SK-N-SH (cell line): ENCODE measurements around the gene ATP1A2. TPM values are rescaled to one million over a fixed set of nuclear protein-coding genes. Genes with fewer than 3 reads are reported as not detected.

ENCODE experiments used
- CTCF ChIA-PET: fragments of 300-600, 350-600 bp; formaldehyde crosslinking; extraction: SDS; loops from one replicate; lab custom pipeline; 2021; lab: Yijun Ruan, JAX
- POLR2A ChIA-PET: fragments of 350-600 bp; sonication (Branson Sonifier 250); formaldehyde crosslinking; extraction: SDS; loops from one replicate; lab custom pipeline; 2020; ENCODE audit warnings: antibody characterized with exemption, inconsistent platforms; lab: Yijun Ruan, JAX
- DNase-seq: peaks from one replicate; pipeline ENCODE4 v3.0.0; 2012
- H2AFZ ChIP-seq: fragments of 200-600 bp; sonication (generic); 2 replicates; pipeline ENCODE4 v1.8.1; 2016; ENCODE audit warnings: antibody characterized with exemption, mild to moderate bottlenecking, low read depth
- H3F3A ChIP-seq: fragments of 200-600 bp; sonication (generic); replicated peaks from 2 replicates; pipeline ENCODE3; 2016; ENCODE audit warnings: antibody characterized with exemption, mild to moderate bottlenecking; ENCODE audit not compliant: insufficient read depth
- H3K27ac ChIP-seq, 2 experiments: fragments of 200-500 bp in 1 of 2; fragments of 200-600 bp in 1 of 2; sonication (Bioruptor generic) in 1 of 2; sonication (generic), shearing (Covaris generic) in 1 of 2; 2 replicates each; pipeline versions ENCODE4 v1.5.1 to v1.6.1; 2014 to 2016; ENCODE audit warnings: low read depth in 2 of 2, inconsistent platforms in 1 of 2, low read length in 1 of 2, mild to moderate bottlenecking in 1 of 2, mixed read lengths in 1 of 2
- H3K27me3 ChIP-seq: fragments of 200-600 bp; sonication (generic), shearing (Covaris generic); 2 replicates; pipeline ENCODE4 v1.6.1; 2016; ENCODE audit warnings: mixed run types; ENCODE audit not compliant: insufficient read depth
- H3K36me3 ChIP-seq, 2 experiments: fragments of 200-500 bp in 1 of 2; fragments of 200-600 bp in 1 of 2; sonication (Bioruptor generic) in 1 of 2; sonication (generic) in 1 of 2; replicated peaks in 1 of 2; 2 replicates each; pipeline versions ENCODE3 to v1.5.1; 2014 to 2016; ENCODE audit warnings: low read length in 1 of 2, mild to moderate bottlenecking in 1 of 2; ENCODE audit not compliant: insufficient read depth in 2 of 2, control insufficient read depth in 1 of 2
- H3K4me1 ChIP-seq, 2 experiments: fragments of 200-500 bp in 1 of 2; fragments of 200-600 bp in 1 of 2; sonication (Bioruptor generic) in 1 of 2; sonication (generic), shearing (Covaris generic) in 1 of 2; 2 replicates each; pipeline versions ENCODE4 v1.5.1 to v1.6.1; 2014 to 2016; ENCODE audit warnings: low read depth in 1 of 2, low read length in 1 of 2, mixed run types in 1 of 2; ENCODE audit not compliant: insufficient read depth in 2 of 2, control insufficient read depth in 1 of 2
- H3K4me2 ChIP-seq: fragments of 200-600 bp; sonication (generic), shearing (Covaris generic); 2 replicates; pipeline ENCODE4 v1.6.1; 2017; ENCODE audit warnings: mixed run types
- H3K4me3 ChIP-seq, 2 experiments: fragments of 200-500 bp in 1 of 2; fragments of 200-600 bp in 1 of 2; sonication (Bioruptor generic) in 1 of 2; sonication (generic), shearing (Covaris generic) in 1 of 2; 2 replicates each; pipeline versions ENCODE4 v1.5.1 to v1.8.1; 2014 to 2016; ENCODE audit warnings: low read depth in 2 of 2, inconsistent platforms in 1 of 2, low read length in 1 of 2, mild to moderate bottlenecking in 1 of 2, mixed read lengths in 1 of 2, moderate library complexity in 1 of 2
- H3K79me2 ChIP-seq: fragments of 200-600 bp; sonication (generic); 2 replicates; pipeline ENCODE4 v1.8.1; 2017; ENCODE audit warnings: mild to moderate bottlenecking; ENCODE audit not compliant: insufficient read depth
- H3K9ac ChIP-seq: fragments of 200-600 bp; sonication (generic); 2 replicates; pipeline ENCODE4 v1.6.1; 2017; ENCODE audit warnings: mixed run types
- H3K9me2 ChIP-seq: fragments of 200-600 bp; sonication (generic); 2 replicates; pipeline ENCODE4 v1.6.1; 2017; ENCODE audit warnings: mixed run types
- H3K9me3 ChIP-seq: fragments of 200-600 bp; sonication (generic); 2 replicates; pipeline ENCODE4 v1.6.1; 2017; ENCODE audit warnings: mixed run types, mild to moderate bottlenecking, moderate library complexity
- H4K20me1 ChIP-seq: fragments of 200-600 bp; sonication (generic); 2 replicates; pipeline ENCODE4 v1.6.1; 2017; ENCODE audit warnings: mild to moderate bottlenecking, mixed run types; ENCODE audit not compliant: insufficient read depth
- CHD2 ChIP-seq: fragments of 150-350 bp; IDR thresholded peaks from 2 replicates; pipeline ENCODE4 v1.6.1; 2018; ENCODE audit warnings: low read length; ENCODE audit not compliant: partially characterized antibody
- ELF1 ChIP-seq: IDR thresholded peaks from 2 replicates; pipeline ENCODE4 v1.4.0; 2012
- GABPA ChIP-seq: IDR thresholded peaks from 2 replicates; pipeline ENCODE4 v1.4.0; 2012; ENCODE audit warnings: low read depth, mild to moderate bottlenecking
- MXI1 ChIP-seq: IDR thresholded peaks from 2 replicates; pipeline ENCODE4 v1.6.1; 2012; ENCODE audit warnings: mild to moderate bottlenecking, low read depth, low read length, improper control_type of control experiment
- NFIC ChIP-seq: IDR thresholded peaks from 2 replicates; pipeline ENCODE4 v1.4.0; 2012; ENCODE audit warnings: borderline replicate concordance
- NRF1 ChIP-seq: IDR thresholded peaks from 2 replicates; pipeline ENCODE4 v1.6.1; 2012; ENCODE audit warnings: low read depth, mild to moderate bottlenecking, low read length
- RAD21 ChIP-seq: IDR thresholded peaks from 2 replicates; pipeline ENCODE4 v1.6.1; 2012; ENCODE audit warnings: mild to moderate bottlenecking, low read length
- RCOR1 ChIP-seq: fragments of 150-350 bp; IDR thresholded peaks from 2 replicates; pipeline ENCODE4 v1.6.1; 2017; ENCODE audit warnings: antibody characterized with exemption, low read length
- RFX5 ChIP-seq: IDR thresholded peaks from 2 replicates; pipeline ENCODE4 v1.6.1; 2012; ENCODE audit warnings: mild to moderate bottlenecking, improper control_type of control experiment, low read length
- SIN3A ChIP-seq: IDR thresholded peaks from 2 replicates; pipeline ENCODE4 v1.6.1; 2012; ENCODE audit warnings: low read depth, mild to moderate bottlenecking, low read length, moderate library complexity, borderline replicate concordance
- TCF12 ChIP-seq: IDR thresholded peaks from 2 replicates; pipeline ENCODE4 v1.4.0; 2012
- WGBS: methylation state at CpG from one replicate; pipeline ENCODE4 v1.1.6; 2017; ENCODE audit warnings: low lambda C conversion rate; 5-methylcytosine and 5-hydroxymethylcytosine counted together
- polyA plus RNA-seq, 3 experiments: library from polyadenylated mRNA; depleted of rRNA; stranded (reverse); fragments of >200 nt; gene quantifications; 2 replicates each; pipeline ENCODE4 v1.2.3, GENCODE V29; 2012
- TF ChIP-seq, protein P1 (sequence below): IDR thresholded peaks from 2 replicates; pipeline ENCODE4 v1.4.0; 2012; ENCODE audit warnings: low read depth, borderline replicate concordance
- TF ChIP-seq, protein P2 (sequence below): fragments of 200-600 bp; sonication (generic); IDR thresholded peaks from 2 replicates; pipeline ENCODE4 v1.6.1; 2017; ENCODE audit warnings: antibody characterized with exemption, mild to moderate bottlenecking, moderate library complexity
- TF ChIP-seq, protein P3 (sequence below): IDR thresholded peaks from 2 replicates; pipeline ENCODE4 v1.6.1; 2012; ENCODE audit warnings: mild to moderate bottlenecking, low read depth, low read length, moderate library complexity
- TF ChIP-seq, protein P4 (sequence below): fragments of 150-350 bp; IDR thresholded peaks from 2 replicates; pipeline ENCODE4 v1.6.1; 2017; ENCODE audit warnings: antibody characterized with exemption, low read length, low read depth, borderline replicate concordance

The ATP1A2 gene
- polyA plus RNA-seq, 1 of the 3 experiments (the other 2 are of a cell fraction), result 0.07 TPM

DNA sequence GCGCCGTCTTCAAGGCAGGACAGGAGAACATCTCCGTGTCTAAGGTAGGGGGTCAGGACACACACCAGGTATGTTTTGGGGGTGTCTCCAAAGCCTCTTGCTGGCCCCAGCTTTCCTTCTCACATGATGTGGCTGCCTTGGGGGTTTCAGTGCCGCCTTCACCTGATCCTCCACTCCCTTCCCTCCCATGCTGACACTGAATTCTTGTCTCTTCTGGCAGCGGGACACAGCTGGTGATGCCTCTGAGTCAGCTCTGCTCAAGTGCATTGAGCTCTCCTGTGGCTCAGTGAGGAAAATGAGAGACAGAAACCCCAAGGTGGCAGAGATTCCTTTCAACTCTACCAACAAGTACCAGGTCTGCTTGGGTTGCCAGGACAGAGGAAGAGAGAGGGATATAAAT, 13.5 kb downstream of the ATP1A2 start:
- DNase-seq, result no peak
- Histone ChIP-seq H3K9ac (no peak overlapping the region), H3K9me2 (no peaks in the 10 kb centered on the region)
- TF ChIP-seq RAD21, result no peak
- no peak for TF ChIP-seq GABPA
- TF ChIP-seq, protein P1, sequence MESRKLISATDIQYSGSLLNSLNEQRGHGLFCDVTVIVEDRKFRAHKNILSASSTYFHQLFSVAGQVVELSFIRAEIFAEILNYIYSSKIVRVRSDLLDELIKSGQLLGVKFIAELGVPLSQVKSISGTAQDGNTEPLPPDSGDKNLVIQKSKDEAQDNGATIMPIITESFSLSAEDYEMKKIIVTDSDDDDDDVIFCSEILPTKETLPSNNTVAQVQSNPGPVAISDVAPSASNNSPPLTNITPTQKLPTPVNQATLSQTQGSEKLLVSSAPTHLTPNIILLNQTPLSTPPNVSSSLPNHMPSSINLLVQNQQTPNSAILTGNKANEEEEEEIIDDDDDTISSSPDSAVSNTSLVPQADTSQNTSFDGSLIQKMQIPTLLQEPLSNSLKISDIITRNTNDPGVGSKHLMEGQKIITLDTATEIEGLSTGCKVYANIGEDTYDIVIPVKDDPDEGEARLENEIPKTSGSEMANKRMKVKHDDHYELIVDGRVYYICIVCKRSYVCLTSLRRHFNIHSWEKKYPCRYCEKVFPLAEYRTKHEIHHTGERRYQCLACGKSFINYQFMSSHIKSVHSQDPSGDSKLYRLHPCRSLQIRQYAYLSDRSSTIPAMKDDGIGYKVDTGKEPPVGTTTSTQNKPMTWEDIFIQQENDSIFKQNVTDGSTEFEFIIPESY, result no peak
- TF ChIP-seq MXI1, result no peak
- no peak for TF ChIP-seq CHD2
- TF ChIP-seq TCF12, result no peak
- TF ChIP-seq NRF1, result no peak
- no peak for TF ChIP-seq RFX5
- no peak for TF ChIP-seq NFIC
- TF ChIP-seq ELF1, result no peak
- TF ChIP-seq, protein P2, sequence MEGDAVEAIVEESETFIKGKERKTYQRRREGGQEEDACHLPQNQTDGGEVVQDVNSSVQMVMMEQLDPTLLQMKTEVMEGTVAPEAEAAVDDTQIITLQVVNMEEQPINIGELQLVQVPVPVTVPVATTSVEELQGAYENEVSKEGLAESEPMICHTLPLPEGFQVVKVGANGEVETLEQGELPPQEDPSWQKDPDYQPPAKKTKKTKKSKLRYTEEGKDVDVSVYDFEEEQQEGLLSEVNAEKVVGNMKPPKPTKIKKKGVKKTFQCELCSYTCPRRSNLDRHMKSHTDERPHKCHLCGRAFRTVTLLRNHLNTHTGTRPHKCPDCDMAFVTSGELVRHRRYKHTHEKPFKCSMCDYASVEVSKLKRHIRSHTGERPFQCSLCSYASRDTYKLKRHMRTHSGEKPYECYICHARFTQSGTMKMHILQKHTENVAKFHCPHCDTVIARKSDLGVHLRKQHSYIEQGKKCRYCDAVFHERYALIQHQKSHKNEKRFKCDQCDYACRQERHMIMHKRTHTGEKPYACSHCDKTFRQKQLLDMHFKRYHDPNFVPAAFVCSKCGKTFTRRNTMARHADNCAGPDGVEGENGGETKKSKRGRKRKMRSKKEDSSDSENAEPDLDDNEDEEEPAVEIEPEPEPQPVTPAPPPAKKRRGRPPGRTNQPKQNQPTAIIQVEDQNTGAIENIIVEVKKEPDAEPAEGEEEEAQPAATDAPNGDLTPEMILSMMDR, result no peak
- TF ChIP-seq, protein P3, sequence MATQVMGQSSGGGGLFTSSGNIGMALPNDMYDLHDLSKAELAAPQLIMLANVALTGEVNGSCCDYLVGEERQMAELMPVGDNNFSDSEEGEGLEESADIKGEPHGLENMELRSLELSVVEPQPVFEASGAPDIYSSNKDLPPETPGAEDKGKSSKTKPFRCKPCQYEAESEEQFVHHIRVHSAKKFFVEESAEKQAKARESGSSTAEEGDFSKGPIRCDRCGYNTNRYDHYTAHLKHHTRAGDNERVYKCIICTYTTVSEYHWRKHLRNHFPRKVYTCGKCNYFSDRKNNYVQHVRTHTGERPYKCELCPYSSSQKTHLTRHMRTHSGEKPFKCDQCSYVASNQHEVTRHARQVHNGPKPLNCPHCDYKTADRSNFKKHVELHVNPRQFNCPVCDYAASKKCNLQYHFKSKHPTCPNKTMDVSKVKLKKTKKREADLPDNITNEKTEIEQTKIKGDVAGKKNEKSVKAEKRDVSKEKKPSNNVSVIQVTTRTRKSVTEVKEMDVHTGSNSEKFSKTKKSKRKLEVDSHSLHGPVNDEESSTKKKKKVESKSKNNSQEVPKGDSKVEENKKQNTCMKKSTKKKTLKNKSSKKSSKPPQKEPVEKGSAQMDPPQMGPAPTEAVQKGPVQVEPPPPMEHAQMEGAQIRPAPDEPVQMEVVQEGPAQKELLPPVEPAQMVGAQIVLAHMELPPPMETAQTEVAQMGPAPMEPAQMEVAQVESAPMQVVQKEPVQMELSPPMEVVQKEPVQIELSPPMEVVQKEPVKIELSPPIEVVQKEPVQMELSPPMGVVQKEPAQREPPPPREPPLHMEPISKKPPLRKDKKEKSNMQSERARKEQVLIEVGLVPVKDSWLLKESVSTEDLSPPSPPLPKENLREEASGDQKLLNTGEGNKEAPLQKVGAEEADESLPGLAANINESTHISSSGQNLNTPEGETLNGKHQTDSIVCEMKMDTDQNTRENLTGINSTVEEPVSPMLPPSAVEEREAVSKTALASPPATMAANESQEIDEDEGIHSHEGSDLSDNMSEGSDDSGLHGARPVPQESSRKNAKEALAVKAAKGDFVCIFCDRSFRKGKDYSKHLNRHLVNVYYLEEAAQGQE, result no peak
- TF ChIP-seq RCOR1, result no peak
- TF ChIP-seq, protein P4, sequence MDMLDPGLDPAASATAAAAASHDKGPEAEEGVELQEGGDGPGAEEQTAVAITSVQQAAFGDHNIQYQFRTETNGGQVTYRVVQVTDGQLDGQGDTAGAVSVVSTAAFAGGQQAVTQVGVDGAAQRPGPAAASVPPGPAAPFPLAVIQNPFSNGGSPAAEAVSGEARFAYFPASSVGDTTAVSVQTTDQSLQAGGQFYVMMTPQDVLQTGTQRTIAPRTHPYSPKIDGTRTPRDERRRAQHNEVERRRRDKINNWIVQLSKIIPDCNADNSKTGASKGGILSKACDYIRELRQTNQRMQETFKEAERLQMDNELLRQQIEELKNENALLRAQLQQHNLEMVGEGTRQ, result no peak
- no peak for TF ChIP-seq SIN3A
- TF ChIP-seq, all 33 proteins: peak for 0
- POLR2A ChIA-PET, result no interaction called here
- WGBS, result 89% methylated on average over 4 of the region's 5 CpGs
- no peaks in the 10 kb centered on the region for H3K36me3 ChIP-seq
- no peak overlapping the region for H3K4me2 ChIP-seq
- H3F3A ChIP-seq, result no peaks in the 10 kb centered on the region
- H3K4me3 ChIP-seq, result no peak overlapping the region
- CTCF ChIA-PET, result interaction anchor here (1.3 to 2.3 kb wide), 3 partner anchors 44 to 162 kb away, joined by 3 to 11 read pairs (median 3); no protein-coding TSS in a partner anchor
- no peak overlapping the region for H2AFZ ChIP-seq
- H3K27me3 ChIP-seq, result 0 out of 2 replicates have a peak, but pooled peaks cover 4% of the 10 kb centered on the region
- H3K79me2 ChIP-seq, result no peaks in the 10 kb centered on the region
- H3K4me1 ChIP-seq, result peaks cover 0 to 8% of the 10 kb centered on the region in 2 experiments; a peak in 1 of 4 replicates
- no peaks in the 10 kb centered on the region for H4K20me1 ChIP-seq
- H3K27ac ChIP-seq, result no peak overlapping the region
- no peaks in the 10 kb centered on the region for H3K9me3 ChIP-seq
